IMR-90 (cell line): ENCODE data around the gene ANKH. TPM values are rescaled to one million over a fixed set of nuclear protein-coding genes. Genes with fewer than 3 reads are reported as not detected.

Experiments used
- ATAC-seq: fragments of 200-7000 bp; cut with Tn5 transposase; 2 replicates; pipeline ENCODE4 v1.9.1; 2020; ENCODE audit warnings: low read depth, mild to moderate bottlenecking, moderate library complexity
- BruUV-seq: library from RNA; stranded (reverse); fragments of 400-500 nt; replicated peaks from 2 replicates; lab custom pipeline; 2021; lab: Mats Ljungman, UMichigan
- CTCF ChIA-PET: fragments of 300-600 bp; formaldehyde crosslinking; extraction: SDS; loops from one replicate; lab custom pipeline; 2021; ENCODE audit warnings: antibody characterized with exemption; lab: Yijun Ruan, JAX
- POLR2A ChIA-PET: fragments of 300-600 bp; sonication (Branson Sonifier 250); formaldehyde crosslinking; loops from one replicate; lab custom pipeline; 2022; ENCODE audit warnings: antibody characterized with exemption; ENCODE audit not compliant: unreplicated experiment; lab: Charles Lee
- DNase-seq: peaks from one replicate; pipeline ENCODE4 v3.0.0; 2013
- H2AFZ ChIP-seq: replicated peaks from 2 replicates; pipeline ENCODE3; 2013; ENCODE audit warnings: low read length, mild to moderate bottlenecking; ENCODE audit not compliant: poor library complexity
- H2AK5ac ChIP-seq: 2 replicates; pipeline ENCODE4 v1.6.1; 2013; ENCODE audit warnings: low read depth, low read length, inconsistent platforms
- H2AK9ac ChIP-seq: replicated peaks from 2 replicates; pipeline ENCODE3; 2013; ENCODE audit warnings: mild to moderate bottlenecking, low read depth, low read length, moderate library complexity; ENCODE audit not compliant: poor library complexity
- H2BK120ac ChIP-seq: 2 replicates; pipeline ENCODE4 v1.6.1; 2013; ENCODE audit warnings: low read depth, low read length, inconsistent platforms
- H2BK15ac ChIP-seq: 3 replicates; pipeline ENCODE4 v1.6.1; 2013; ENCODE audit warnings: low read depth, low read length, inconsistent platforms
- H2BK20ac ChIP-seq: 2 replicates; pipeline ENCODE4 v1.6.1; 2013; ENCODE audit warnings: low read depth, mild to moderate bottlenecking, inconsistent platforms, low read length, moderate library complexity
- H2BK5ac ChIP-seq: 2 replicates; pipeline ENCODE4 v1.6.1; 2013; ENCODE audit warnings: mild to moderate bottlenecking, low read depth, low read length, inconsistent platforms; ENCODE audit not compliant: poor library complexity, severe bottlenecking
- H3K14ac ChIP-seq: replicated peaks from 2 replicates; pipeline ENCODE4 v1.6.1; 2013; ENCODE audit warnings: low read depth, low read length, inconsistent platforms
- H3K18ac ChIP-seq: 2 replicates; pipeline ENCODE4 v1.6.1; 2013; ENCODE audit warnings: low read depth, low read length, control low read depth
- H3K23ac ChIP-seq: 2 replicates; pipeline ENCODE4 v1.6.1; 2013; ENCODE audit warnings: low read depth, low read length, inconsistent platforms
- H3K27ac ChIP-seq: 2 replicates; pipeline ENCODE4 v1.5.1; 2013; ENCODE audit warnings: mild to moderate bottlenecking, control low read depth, low read length; ENCODE audit not compliant: insufficient read depth
- H3K27me3 ChIP-seq: 2 replicates; pipeline ENCODE4 v1.6.1; 2013; ENCODE audit warnings: low read length; ENCODE audit not compliant: control insufficient read depth, insufficient read depth
- H3K36me3 ChIP-seq: 2 replicates; pipeline ENCODE4 v1.6.1; 2013; ENCODE audit warnings: low read length, mixed read lengths; ENCODE audit not compliant: control insufficient read depth, insufficient read depth
- H3K4ac ChIP-seq: 2 replicates; pipeline ENCODE4 v1.6.1; 2013; ENCODE audit warnings: low read depth, low read length, inconsistent platforms
- H3K4me1 ChIP-seq: 2 replicates; pipeline ENCODE4 v1.6.1; 2013; ENCODE audit warnings: low read length, mixed read lengths; ENCODE audit not compliant: control insufficient read depth, insufficient read depth
- H3K4me2 ChIP-seq: 2 replicates; pipeline ENCODE4 v1.6.1; 2013; ENCODE audit warnings: low read depth, mild to moderate bottlenecking, control low read depth, low read length, moderate library complexity
- H3K4me3 ChIP-seq: 2 replicates; pipeline ENCODE4 v1.5.1; 2013; ENCODE audit warnings: low read depth, mild to moderate bottlenecking, control low read depth, low read length, moderate library complexity; ENCODE audit not compliant: insufficient read depth
- H3K56ac ChIP-seq: 2 replicates; pipeline ENCODE4 v1.6.1; 2013; ENCODE audit warnings: low read length, inconsistent platforms; ENCODE audit not compliant: insufficient read depth; ENCODE audit errors: extremely low read depth
- H3K79me1 ChIP-seq, 2 experiments: 2 replicates each; pipeline ENCODE4 v1.6.1; 2013; ENCODE audit warnings: low read length in 2 of 2, inconsistent platforms in 1 of 2, low read depth in 1 of 2
- H3K9ac ChIP-seq: 2 replicates; pipeline ENCODE4 v1.6.1; 2013; ENCODE audit warnings: low read depth, low read length, control low read depth
- H3K9me1 ChIP-seq: 2 replicates; pipeline ENCODE4 v1.6.1; 2013; ENCODE audit warnings: low read length, inconsistent platforms; ENCODE audit not compliant: insufficient read depth
- H3K9me3 ChIP-seq: 2 replicates; pipeline ENCODE4 v1.6.1; 2013; ENCODE audit warnings: low read length; ENCODE audit not compliant: control insufficient read depth, insufficient read depth
- H4K20me1 ChIP-seq: 2 replicates; pipeline ENCODE4 v1.6.1; 2013; ENCODE audit warnings: low read length, inconsistent platforms; ENCODE audit not compliant: insufficient read depth
- H4K5ac ChIP-seq: 2 replicates; pipeline ENCODE4 v1.6.1; 2013; ENCODE audit warnings: mild to moderate bottlenecking, low read depth, low read length, control low read depth
- H4K8ac ChIP-seq, 2 experiments: 2 replicates each; pipeline ENCODE4 v1.6.1; 2013; ENCODE audit warnings: low read depth in 2 of 2, low read length in 2 of 2, control low read depth in 1 of 2, inconsistent platforms in 1 of 2
- H4K91ac ChIP-seq: 2 replicates; pipeline ENCODE4 v1.6.1; 2013; ENCODE audit warnings: low read depth, low read length, inconsistent platforms; ENCODE audit not compliant: insufficient read depth
- BHLHE40 ChIP-seq: fragments of 150-350 bp; IDR thresholded peaks from 2 replicates; pipeline ENCODE4 v1.6.1; 2016; ENCODE audit warnings: mild to moderate bottlenecking, low read depth, low read length
- CEBPB ChIP-seq: IDR thresholded peaks from 2 replicates; pipeline ENCODE4 v1.6.1; 2012; ENCODE audit warnings: low read depth, low read length, improper control_type of control experiment
- CTCF ChIP-seq: conservative IDR thresholded peaks from 2 replicates; pipeline ENCODE4 v1.5.1; 2012; ENCODE audit warnings: mild to moderate bottlenecking, low read depth, low read length, improper control_type of control experiment
- MAFK ChIP-seq: IDR thresholded peaks from 2 replicates; pipeline ENCODE4 v1.6.1; 2012; ENCODE audit warnings: low read depth, low read length, improper control_type of control experiment
- MAZ ChIP-seq: IDR thresholded peaks from 2 replicates; pipeline ENCODE4 v1.6.1; 2012; ENCODE audit warnings: low read depth, mild to moderate bottlenecking, low read length, improper control_type of control experiment, moderate library complexity, borderline replicate concordance
- MXI1 ChIP-seq: IDR thresholded peaks from 2 replicates; pipeline ENCODE4 v1.6.1; 2012; ENCODE audit warnings: low read depth, mild to moderate bottlenecking, low read length, moderate library complexity, borderline replicate concordance
- NFE2L2 ChIP-seq: fragments of 150-350 bp; IDR thresholded peaks from 2 replicates; pipeline ENCODE4 v1.6.1; 2016; ENCODE audit warnings: low read depth, mild to moderate bottlenecking, low read length
- POLR2A ChIP-seq: IDR thresholded peaks from 2 replicates; pipeline ENCODE4 v1.6.1; 2012; ENCODE audit warnings: mild to moderate bottlenecking, low read depth, low read length
- RAD21 ChIP-seq: IDR thresholded peaks from 2 replicates; pipeline ENCODE4 v1.6.1; 2012; ENCODE audit warnings: low read length, improper control_type of control experiment
- RCOR1 ChIP-seq: IDR thresholded peaks from 2 replicates; pipeline ENCODE4 v1.6.1; 2012; ENCODE audit warnings: mild to moderate bottlenecking, low read length, improper control_type of control experiment; ENCODE audit not compliant: insufficient replicate concordance
- RFX5 ChIP-seq: IDR thresholded peaks from 2 replicates; pipeline ENCODE4 v1.8.0; 2012; ENCODE audit warnings: low read depth, mild to moderate bottlenecking, low read length, moderate library complexity
- USF2 ChIP-seq: fragments of 150-350 bp; IDR thresholded peaks from 2 replicates; pipeline ENCODE4 v1.6.1; 2017; ENCODE audit warnings: mild to moderate bottlenecking, antibody characterized with exemption, low read length, low read depth
- WGBS, 2 experiments: methylation state at CpG; one replicate each; pipeline versions ENCODE4 v1.1.5 to v1.1.7; 2013; ENCODE audit warnings: missing lambda C conversion rate in 2 of 2; ENCODE audit not compliant: insufficient read length in 1 of 2; ENCODE audit errors: extremely low coverage in 2 of 2; 5-methylcytosine and 5-hydroxymethylcytosine counted together
- dilution Hi-C: fragments of 300-500 bp; cut with HindIII; formaldehyde crosslinking; loops from one replicate; pipeline ENCODE4 v1.14.3; 2018; ENCODE audit warnings: low sequenced_read_pairs; ENCODE audit not compliant: unreplicated experiment
- in situ Hi-C: fragments of 300-500 bp; cut with MboI; formaldehyde crosslinking; loops from 3 replicates; pipeline ENCODE4 v1.14.3; 2019; ENCODE audit warnings: low sequenced_read_pairs, inconsistent platforms, mixed read lengths
- intact Hi-C: fragments of 100-400 bp; cut with micrococcal nuclease; formaldehyde crosslinking; loops from 2 replicates; pipeline ENCODE4 v1.10.0; 2022
- polyA plus RNA-seq, 3 experiments: library from polyadenylated mRNA; depleted of rRNA; stranded (reverse); fragments of >200 nt; gene quantifications; 2 replicates each; pipeline ENCODE4 v1.2.3, GENCODE V29; 2012; ENCODE audit warnings: low replicate concordance in 1 of 3
- total RNA-seq: library from RNA; depleted of rRNA; stranded (reverse); fragments of >200 nt; gene quantifications from 2 replicates; pipeline ENCODE4 v1.2.3, GENCODE V29; 2012
- TF ChIP-seq, protein P1 (sequence below): fragments of 150-350 bp; IDR thresholded peaks from 2 replicates; pipeline ENCODE4 v1.6.1; 2016; ENCODE audit warnings: low read depth, mild to moderate bottlenecking, low read length, moderate library complexity, borderline replicate concordance

ANKH gene
- total and polyA plus RNA-seq, 2 of the 4 experiments (the other 2 are of a cell fraction) = 5.2 to 17.2 TPM

DNA sequence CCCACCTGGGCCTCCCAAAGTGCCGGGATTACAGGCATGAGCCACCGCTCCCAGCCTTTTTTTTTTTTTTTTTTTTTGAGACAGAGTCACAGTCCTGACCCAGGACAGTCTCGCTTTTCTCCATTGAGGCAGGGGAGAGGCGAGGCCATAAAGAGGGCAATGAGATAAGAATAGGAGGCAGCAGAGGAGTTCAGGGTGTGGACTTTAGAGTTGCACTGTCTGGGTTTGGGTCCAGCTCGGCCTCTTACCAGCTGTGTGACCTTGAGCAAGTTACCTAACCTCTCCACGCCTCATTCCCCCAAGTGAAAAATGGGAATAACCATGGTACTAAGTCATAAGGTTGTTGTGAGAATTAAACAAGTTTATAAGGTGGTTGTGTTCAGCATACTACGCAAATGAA, 24.6 kb upstream of the ANKH start:
- Histone ChIP-seq H4K5ac (no peak overlapping the region), H2BK15ac (no peak overlapping the region), H3K27ac (no peak overlapping the region), H4K91ac (no peak overlapping the region), H3K18ac (no peak overlapping the region), H3K79me1 (no peaks in the 10 kb centered on the region), H3K23ac (no peak overlapping the region), H2AK5ac (no peak overlapping the region), H3K4ac (no peak overlapping the region), H4K8ac (no peak overlapping the region), H4K20me1 (no peaks in the 10 kb centered on the region; the same call in 1 of the 2 replicates), H3K36me3 (no peaks in the 10 kb centered on the region), H2BK20ac (no peak overlapping the region), H2AK9ac (no peak overlapping the region), H2BK120ac (0 out of 2 replicates have a peak overlapping the region, but pooled peaks have one; percentile 6), H3K9me3 (no peaks in the 10 kb centered on the region), H3K27me3 (peaks cover 5% of the 10 kb centered on the region), H3K14ac (no peak overlapping the region), H3K4me3 (no peak overlapping the region), H2AFZ (no peak overlapping the region), H3K56ac (no peak overlapping the region), H3K4me1 (peaks cover 4% of the 10 kb centered on the region), H3K9me1 (peaks cover 4% of the 10 kb centered on the region), H3K9ac (no peak overlapping the region), H2BK5ac (no peak overlapping the region), H3K4me2 (no peak overlapping the region)
- TF ChIP-seq, protein P1, sequence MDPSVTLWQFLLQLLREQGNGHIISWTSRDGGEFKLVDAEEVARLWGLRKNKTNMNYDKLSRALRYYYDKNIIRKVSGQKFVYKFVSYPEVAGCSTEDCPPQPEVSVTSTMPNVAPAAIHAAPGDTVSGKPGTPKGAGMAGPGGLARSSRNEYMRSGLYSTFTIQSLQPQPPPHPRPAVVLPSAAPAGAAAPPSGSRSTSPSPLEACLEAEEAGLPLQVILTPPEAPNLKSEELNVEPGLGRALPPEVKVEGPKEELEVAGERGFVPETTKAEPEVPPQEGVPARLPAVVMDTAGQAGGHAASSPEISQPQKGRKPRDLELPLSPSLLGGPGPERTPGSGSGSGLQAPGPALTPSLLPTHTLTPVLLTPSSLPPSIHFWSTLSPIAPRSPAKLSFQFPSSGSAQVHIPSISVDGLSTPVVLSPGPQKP = no peak
- no peak for TF ChIP-seq RFX5
- TF ChIP-seq USF2 = no peak
- no peak for TF ChIP-seq MXI1
- TF ChIP-seq CEBPB = no peak
- TF ChIP-seq BHLHE40 = no peak
- TF ChIP-seq RAD21 = no peak
- no peak for TF ChIP-seq NFE2L2
- TF ChIP-seq POLR2A = no peak
- TF ChIP-seq MAFK = no peak
- no peak for TF ChIP-seq CTCF
- no peak for TF ChIP-seq MAZ
- TF ChIP-seq RCOR1 = no peak
- ATAC-seq (no peak), DNase-seq (no peak)
- dilution Hi-C loops = no loop called here
- in situ Hi-C loops = no loop called here
- intact Hi-C loops = no loop called here
- BruUV-seq = no TSS peak
- POLR2A ChIA-PET = interaction anchor here (0.6 kb wide), 1 partner anchor 24 kb away, joined by 3 read pairs; no protein-coding TSS in a partner anchor
- WGBS, 2 experiments = 100% methylated on average over 1 of the region's 7 CpGs; no CpG with 5 or more reads in 1 of the 2 experiments
- CTCF ChIA-PET = no interaction called here
